ENCODE measurements around the gene ALOXE3.

ALOXE3 gene

DNA sequence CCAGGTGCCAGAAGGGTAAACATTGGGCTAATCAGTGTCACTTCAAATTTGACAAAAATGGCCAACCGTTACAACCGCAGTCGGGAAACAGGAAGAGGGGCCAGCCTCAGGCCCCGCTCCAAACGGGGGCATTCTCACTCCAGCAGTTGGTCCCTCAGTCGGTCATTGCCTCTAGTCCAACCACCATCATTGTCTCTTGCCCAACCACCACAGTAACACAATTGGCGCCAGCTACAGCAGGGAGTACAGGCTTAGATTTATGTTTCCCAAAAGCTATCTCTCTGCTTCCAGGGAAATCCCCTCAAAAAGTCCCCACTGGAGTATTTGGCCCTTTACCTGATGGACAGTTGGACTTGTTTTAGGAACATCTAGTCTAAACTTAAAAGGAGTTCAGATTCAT is 59.2 kb downstream of the ALOXE3 start:
- H3K36me3 ChIP-seq (ENCODE audit: insufficient read depth, low read length) = no peaks in the 10 kb centered on the region
- H3K9ac ChIP-seq (ENCODE audit: low read length) = no peak overlapping the region
- no peak overlapping the region for H3K27ac ChIP-seq (ENCODE audit: low read depth, low read length)
- no peak overlapping the region for H3K4me3 ChIP-seq (ENCODE audit: low read depth in 1 of 2, low read length in 2 of 2)
- H3K27me3 ChIP-seq (ENCODE audit: control insufficient read depth in 1 of 2, insufficient read depth in 2 of 2, low read length in 2 of 2) = peaks cover 43 to 62% of the 10 kb centered on the region in 2 donors
- H3K4me1 ChIP-seq (ENCODE audit: insufficient read depth, low read length) = peaks cover 9% of the 10 kb centered on the region
- no peaks in the 10 kb centered on the region for H3K9me3 ChIP-seq (ENCODE audit: low read length)

DNA sequence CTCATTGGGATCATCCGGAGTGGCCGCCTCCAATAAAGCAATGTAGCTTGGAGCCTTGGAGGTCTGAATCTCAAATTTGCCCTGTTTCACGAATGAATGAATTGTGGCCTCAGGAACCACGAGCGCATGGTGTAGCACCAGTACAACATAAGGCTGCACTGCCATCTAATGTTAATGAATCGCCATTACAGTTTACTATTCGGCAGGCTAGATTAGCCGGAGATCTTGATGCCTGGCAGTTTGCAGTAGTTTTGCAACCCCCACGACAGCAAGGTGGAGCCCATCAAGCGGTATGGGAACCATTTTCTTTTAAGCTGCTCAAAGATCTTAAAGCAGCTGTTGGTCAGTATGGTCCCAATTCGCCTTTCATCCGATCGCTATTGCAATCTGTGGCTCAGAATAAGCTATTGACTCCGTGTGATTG is 60.6 kb downstream of the ALOXE3 start:
- Histone ChIP-seq H3K9me3 (ENCODE audit: low read length) (no peaks in the 10 kb centered on the region), H3K36me3 (ENCODE audit: insufficient read depth, low read length) (no peaks in the 10 kb centered on the region), H3K27me3 (ENCODE audit: control insufficient read depth in 1 of 2, insufficient read depth in 2 of 2, low read length in 2 of 2) (peaks cover 34 to 51% of the 10 kb centered on the region in 2 donors), H3K4me3 (ENCODE audit: low read depth in 1 of 2, low read length in 2 of 2) (no peak overlapping the region), H3K9ac (ENCODE audit: low read length) (no peak overlapping the region), H3K4me1 (ENCODE audit: insufficient read depth, low read length) (peaks cover 5% of the 10 kb centered on the region), H3K27ac (ENCODE audit: low read depth, low read length) (no peak overlapping the region)

DNA sequence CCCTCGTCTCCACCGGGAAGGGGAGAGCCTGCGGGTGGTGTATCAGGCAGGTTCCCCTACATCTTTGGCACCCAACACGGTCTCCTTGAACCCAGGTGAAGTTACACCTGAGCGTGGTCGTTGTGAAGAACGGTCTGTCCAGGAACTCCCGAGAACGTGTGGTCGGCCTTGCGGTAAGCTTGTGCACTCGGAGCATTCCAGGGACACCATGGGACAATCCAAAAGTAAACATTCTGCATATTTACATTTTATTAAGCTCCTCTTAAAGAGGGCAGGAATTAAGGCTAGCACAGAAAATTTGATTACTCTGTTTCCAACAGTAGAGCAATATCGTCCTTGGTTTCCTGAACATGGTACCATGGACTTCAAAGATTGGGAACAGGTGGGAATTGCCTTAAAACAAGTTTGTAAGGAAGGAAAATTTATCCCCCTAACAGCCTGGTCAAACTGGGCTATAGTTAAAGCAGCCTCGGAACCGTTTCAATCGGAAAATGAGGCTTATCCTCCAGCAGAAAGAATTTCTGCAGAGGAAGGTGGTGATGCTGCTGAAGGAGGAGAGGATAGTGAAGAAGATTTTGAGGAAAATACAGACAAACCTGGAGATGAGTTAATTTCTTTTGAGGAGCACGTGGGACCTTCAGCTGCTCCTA is 61.2 kb downstream of the ALOXE3 start:
- Histone ChIP-seq H3K36me3 (ENCODE audit: insufficient read depth, low read length) (no peaks in the 10 kb centered on the region), H3K9me3 (ENCODE audit: low read length) (no peaks in the 10 kb centered on the region), H3K27ac (ENCODE audit: low read depth, low read length) (no peak overlapping the region), H3K4me1 (ENCODE audit: insufficient read depth, low read length) (no peaks in the 10 kb centered on the region), H3K4me3 (ENCODE audit: low read depth in 1 of 2, low read length in 2 of 2) (no peak overlapping the region), H3K27me3 (ENCODE audit: control insufficient read depth in 1 of 2, insufficient read depth in 2 of 2, low read length in 2 of 2) (peaks cover 28 to 46% of the 10 kb centered on the region in 2 donors), H3K9ac (ENCODE audit: low read length) (no peak overlapping the region)

DNA sequence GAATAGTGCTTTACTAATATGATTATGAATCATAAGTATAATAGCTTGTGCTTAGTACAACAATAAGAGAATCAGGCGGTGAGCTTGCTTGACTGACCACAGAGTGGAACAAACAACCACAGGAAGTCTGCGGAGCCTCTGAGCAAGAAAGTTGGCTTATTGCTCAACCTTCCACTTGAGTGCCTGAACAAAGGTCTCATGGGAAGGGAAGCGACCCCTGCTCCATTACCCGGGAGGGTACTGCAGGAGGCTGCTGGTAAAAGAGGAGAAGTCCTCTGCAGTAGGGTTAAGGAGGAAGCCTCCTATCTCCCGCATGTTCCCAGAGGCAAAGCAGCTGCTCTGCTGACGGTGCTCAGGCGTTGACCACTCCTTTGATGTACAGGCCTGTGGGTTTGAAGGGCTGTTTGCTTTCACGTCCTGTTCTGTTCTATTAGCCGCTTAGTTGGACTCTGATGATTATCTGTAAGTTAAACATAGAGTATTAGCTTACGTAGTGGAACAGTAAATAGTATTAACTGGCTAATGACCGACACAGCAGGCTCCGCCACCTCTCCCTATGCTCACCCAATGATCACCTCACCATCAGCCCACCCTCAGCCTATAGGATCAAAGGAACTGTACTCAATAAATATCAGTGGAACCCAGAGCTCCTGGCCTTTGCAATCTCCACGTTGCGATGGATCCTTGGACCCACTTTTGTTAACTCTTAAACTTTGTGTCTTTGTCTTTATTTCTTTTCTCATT is 61.9 kb downstream of the ALOXE3 start:
- Histone ChIP-seq H3K9ac (ENCODE audit: low read length) (no peak overlapping the region), H3K36me3 (ENCODE audit: insufficient read depth, low read length) (no peaks in the 10 kb centered on the region), H3K9me3 (ENCODE audit: low read length) (no peaks in the 10 kb centered on the region), H3K27me3 (ENCODE audit: control insufficient read depth in 1 of 2, insufficient read depth in 2 of 2, low read length in 2 of 2) (peaks cover 24 to 39% of the 10 kb centered on the region in 2 donors), H3K4me3 (ENCODE audit: low read depth in 1 of 2, low read length in 2 of 2) (no peak overlapping the region), H3K4me1 (ENCODE audit: insufficient read depth, low read length) (no peaks in the 10 kb centered on the region), H3K27ac (ENCODE audit: low read depth, low read length) (no peak overlapping the region)

DNA sequence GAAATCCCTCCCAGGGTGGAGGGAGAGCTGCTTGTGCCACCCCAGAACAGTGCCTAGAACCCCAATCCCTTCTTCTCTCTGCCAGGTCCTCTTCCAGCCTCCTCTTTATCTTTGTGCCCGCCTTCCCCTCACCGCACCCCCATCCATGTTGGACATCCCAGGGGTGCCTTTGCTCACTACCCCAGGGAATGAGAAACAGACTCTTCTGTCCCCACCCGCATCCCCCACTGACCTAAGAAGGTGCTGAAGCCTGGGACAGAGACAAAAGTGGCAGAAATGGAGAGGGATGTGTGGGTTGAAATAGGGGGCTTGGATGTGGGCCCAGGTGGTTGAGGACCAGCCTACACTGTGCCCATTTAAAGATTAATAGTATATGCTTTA is 62.5 kb downstream of the ALOXE3 start:
- H3K27ac ChIP-seq (ENCODE audit: low read depth, low read length) = no peak overlapping the region
- no peak overlapping the region for H3K4me3 ChIP-seq (ENCODE audit: low read depth in 1 of 2, low read length in 2 of 2)
- peaks cover 18 to 33% of the 10 kb centered on the region in 2 donors for H3K27me3 ChIP-seq (ENCODE audit: control insufficient read depth in 1 of 2, insufficient read depth in 2 of 2, low read length in 2 of 2)
- H3K9ac ChIP-seq (ENCODE audit: low read length) = no peak overlapping the region
- H3K4me1 ChIP-seq (ENCODE audit: insufficient read depth, low read length) = no peaks in the 10 kb centered on the region
- H3K9me3 ChIP-seq (ENCODE audit: low read length) = no peaks in the 10 kb centered on the region
- H3K36me3 ChIP-seq (ENCODE audit: insufficient read depth, low read length) = no peaks in the 10 kb centered on the region

DNA sequence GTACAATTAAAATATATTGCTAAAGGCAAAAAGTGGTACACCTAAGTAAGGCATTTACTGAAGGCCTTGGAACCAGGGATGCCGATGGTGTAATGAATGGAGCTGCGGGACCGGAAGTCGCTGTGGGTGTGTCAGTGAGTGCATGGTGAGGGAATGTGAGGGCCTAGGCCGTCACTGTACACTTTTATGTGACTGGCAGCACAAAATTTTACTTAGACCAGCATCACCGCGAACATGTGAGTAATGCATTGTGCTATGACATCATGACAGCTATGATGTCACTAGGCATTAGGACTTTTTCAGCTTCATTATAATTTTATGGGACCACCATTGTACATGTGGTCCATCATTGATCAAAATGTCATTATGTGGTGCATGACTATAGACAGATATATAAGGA is 64.7 kb downstream of the ALOXE3 start:
- H3K4me1 ChIP-seq (ENCODE audit: insufficient read depth, low read length) = no peaks in the 10 kb centered on the region
- no peaks in the 10 kb centered on the region for H3K9me3 ChIP-seq (ENCODE audit: low read length)
- H3K27ac ChIP-seq (ENCODE audit: low read depth, low read length) = no peak overlapping the region
- no peaks in the 10 kb centered on the region for H3K36me3 ChIP-seq (ENCODE audit: insufficient read depth, low read length)
- no peak overlapping the region for H3K4me3 ChIP-seq (ENCODE audit: low read depth in 1 of 2, low read length in 2 of 2)
- H3K27me3 ChIP-seq (ENCODE audit: control insufficient read depth in 1 of 2, insufficient read depth in 2 of 2, low read length in 2 of 2) = peaks cover 0 to 14% of the 10 kb centered on the region in 2 donors
- no peak overlapping the region for H3K9ac ChIP-seq (ENCODE audit: low read length)

DNA sequence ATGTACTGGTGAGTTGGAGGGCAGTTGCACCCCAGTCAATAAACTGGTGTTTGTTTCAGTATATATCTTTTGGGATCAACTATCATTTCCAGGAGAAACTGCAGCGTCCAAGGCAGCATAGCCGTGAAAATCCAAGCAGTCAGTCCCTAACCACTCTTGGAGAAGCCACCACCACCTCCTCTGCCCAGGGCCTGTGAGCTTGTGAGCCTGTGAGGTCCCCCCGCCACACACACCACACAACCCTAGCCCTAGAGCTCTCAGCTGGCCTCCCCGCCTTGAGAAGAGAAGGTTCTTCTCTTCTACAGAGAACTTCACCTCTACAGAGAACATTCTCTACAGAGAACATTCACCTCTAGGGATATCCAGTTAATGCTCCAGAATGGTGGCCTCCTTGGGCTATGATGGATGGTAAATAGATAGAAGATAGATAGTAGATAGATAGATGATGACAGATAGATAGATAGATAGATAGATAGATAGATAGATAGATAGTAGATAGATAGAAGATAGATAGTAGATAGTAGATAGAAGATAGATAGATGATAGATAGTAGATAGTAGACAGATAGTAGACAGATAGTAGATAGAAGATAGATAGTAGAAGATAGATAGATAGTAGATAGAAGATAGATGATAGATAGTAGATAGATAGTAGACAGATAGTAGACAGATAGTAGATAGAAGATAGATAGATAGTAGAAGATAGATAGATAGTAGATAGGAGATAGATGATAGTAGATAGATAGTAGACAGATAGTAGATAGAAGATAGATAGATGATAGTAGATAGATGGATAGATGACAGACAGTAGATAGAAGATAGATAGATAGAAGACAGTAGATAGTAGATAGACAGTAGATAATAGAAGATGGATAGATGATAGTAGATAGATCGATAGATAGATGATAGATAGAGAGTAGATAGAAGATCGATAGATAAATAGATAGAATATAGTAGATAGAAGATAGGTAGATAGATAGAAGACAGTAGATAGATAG is 65.8 kb downstream of the ALOXE3 start:
- no peak overlapping the region for H3K4me3 ChIP-seq (ENCODE audit: low read depth in 1 of 2, low read length in 2 of 2)
- peaks cover 0 to 7% of the 10 kb centered on the region in 2 donors for H3K27me3 ChIP-seq (ENCODE audit: control insufficient read depth in 1 of 2, insufficient read depth in 2 of 2, low read length in 2 of 2)
- H3K9me3 ChIP-seq (ENCODE audit: low read length) = no peaks in the 10 kb centered on the region
- H3K4me1 ChIP-seq (ENCODE audit: insufficient read depth, low read length) = no peaks in the 10 kb centered on the region
- no peaks in the 10 kb centered on the region for H3K36me3 ChIP-seq (ENCODE audit: insufficient read depth, low read length)
- no peak overlapping the region for H3K9ac ChIP-seq (ENCODE audit: low read length)
- H3K27ac ChIP-seq (ENCODE audit: low read depth, low read length) = no peak overlapping the region

DNA sequence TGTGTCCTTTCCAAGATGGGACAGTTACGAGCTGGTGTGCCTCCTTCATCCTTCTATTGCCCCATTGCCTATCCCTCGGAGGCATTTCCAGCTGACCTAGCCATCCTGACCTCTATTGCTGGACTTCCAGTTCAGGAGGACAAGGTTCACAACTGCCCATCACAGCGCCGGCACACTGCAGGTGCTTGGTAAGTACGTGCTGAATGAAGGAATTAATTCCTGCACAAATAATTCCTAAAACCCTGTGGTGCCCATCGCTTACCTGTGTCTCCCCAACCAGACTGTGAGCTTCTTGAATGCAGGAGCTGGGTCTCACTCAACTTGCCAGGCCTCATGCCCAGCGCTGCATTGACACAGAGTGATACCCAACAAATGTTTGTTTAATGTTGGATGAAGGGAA is 66.5 kb downstream of the ALOXE3 start:
- Histone ChIP-seq H3K4me1 (ENCODE audit: insufficient read depth, low read length) (no peaks in the 10 kb centered on the region), H3K9ac (ENCODE audit: low read length) (no peak overlapping the region), H3K27me3 (ENCODE audit: control insufficient read depth in 1 of 2, insufficient read depth in 2 of 2, low read length in 2 of 2) (peaks cover 0 to 5% of the 10 kb centered on the region in 2 donors), H3K27ac (ENCODE audit: low read depth, low read length) (no peak overlapping the region), H3K4me3 (ENCODE audit: low read depth in 1 of 2, low read length in 2 of 2) (no peak overlapping the region), H3K36me3 (ENCODE audit: insufficient read depth, low read length) (no peaks in the 10 kb centered on the region), H3K9me3 (ENCODE audit: low read length) (no peaks in the 10 kb centered on the region)

DNA sequence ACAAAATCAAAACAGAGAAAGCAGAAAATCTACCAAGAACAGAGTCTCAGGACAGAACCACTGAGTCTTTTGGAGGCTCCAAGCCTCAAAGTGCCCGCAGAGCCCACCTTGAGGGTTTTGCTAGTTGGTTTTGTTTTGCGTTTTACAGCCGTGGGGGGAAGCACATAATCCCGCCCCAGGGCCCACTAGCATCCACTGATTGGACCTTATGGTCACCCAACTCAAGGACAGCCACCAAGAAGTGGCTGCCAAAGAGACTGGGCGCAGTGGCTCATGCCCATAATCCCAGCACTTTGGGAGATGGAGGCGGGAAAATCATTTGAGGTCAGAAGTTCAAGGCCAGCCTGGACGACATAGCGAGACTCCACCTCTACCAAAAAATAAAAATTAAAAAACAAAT is 69.6 kb downstream of the ALOXE3 start:
- H3K27ac ChIP-seq (ENCODE audit: low read depth, low read length) = no peak overlapping the region
- H3K9me3 ChIP-seq (ENCODE audit: low read length) = no peaks in the 10 kb centered on the region
- no peaks in the 10 kb centered on the region for H3K36me3 ChIP-seq (ENCODE audit: insufficient read depth, low read length)
- peaks cover 0 to 11% of the 10 kb centered on the region in 2 donors for H3K27me3 ChIP-seq (ENCODE audit: control insufficient read depth in 1 of 2, insufficient read depth in 2 of 2, low read length in 2 of 2)
- H3K4me1 ChIP-seq (ENCODE audit: insufficient read depth, low read length) = no peaks in the 10 kb centered on the region
- H3K9ac ChIP-seq (ENCODE audit: low read length) = no peak overlapping the region
- H3K4me3 ChIP-seq (ENCODE audit: low read depth in 1 of 2, low read length in 2 of 2) = no peak overlapping the region

DNA sequence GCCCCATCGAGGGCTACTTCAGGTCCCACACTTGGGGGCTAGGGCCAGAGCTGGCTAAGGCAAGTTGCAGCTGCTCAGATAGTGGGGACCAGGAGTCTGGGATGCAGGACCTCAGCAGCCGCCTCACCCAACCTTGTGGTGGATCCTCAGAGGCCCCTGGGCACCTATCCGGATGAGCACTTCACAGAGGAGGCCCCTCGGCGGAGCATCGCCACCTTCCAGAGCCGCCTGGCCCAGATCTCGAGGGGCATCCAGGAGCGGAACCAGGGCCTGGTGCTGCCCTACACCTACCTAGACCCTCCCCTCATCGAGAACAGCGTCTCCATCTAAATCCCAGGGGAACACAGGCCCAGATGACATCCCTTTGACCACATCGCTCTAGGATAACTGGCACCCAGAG is 70.1 kb downstream of the ALOXE3 start:
- H3K9ac ChIP-seq (ENCODE audit: low read length) = no peak overlapping the region
- H3K27me3 ChIP-seq (ENCODE audit: control insufficient read depth in 1 of 2, insufficient read depth in 2 of 2, low read length in 2 of 2) = peaks cover 0 to 11% of the 10 kb centered on the region in 2 donors
- no peak overlapping the region for H3K4me3 ChIP-seq (ENCODE audit: low read depth in 1 of 2, low read length in 2 of 2)
- H3K4me1 ChIP-seq (ENCODE audit: insufficient read depth, low read length) = no peaks in the 10 kb centered on the region
- H3K27ac ChIP-seq (ENCODE audit: low read depth, low read length) = no peak overlapping the region
- H3K36me3 ChIP-seq (ENCODE audit: insufficient read depth, low read length) = no peaks in the 10 kb centered on the region
- no peaks in the 10 kb centered on the region for H3K9me3 ChIP-seq (ENCODE audit: low read length)

DNA sequence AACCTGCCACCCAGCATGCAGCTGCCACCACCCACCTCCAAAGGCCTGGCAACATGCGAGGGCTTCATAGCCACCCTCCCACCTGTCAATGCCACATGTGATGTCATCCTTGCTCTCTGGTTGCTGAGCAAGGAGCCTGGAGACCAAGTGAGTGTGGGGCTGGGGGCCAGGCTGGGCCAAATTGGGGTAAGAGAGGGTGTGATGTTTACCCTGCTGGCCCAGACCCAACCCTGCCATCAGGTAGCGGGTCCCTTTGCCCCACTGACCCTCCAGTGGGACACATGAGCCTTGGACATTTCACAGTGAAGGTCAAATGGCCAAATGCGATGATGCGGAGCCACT is 70.6 kb downstream of the ALOXE3 start:
- H3K36me3 ChIP-seq (ENCODE audit: insufficient read depth, low read length) = no peaks in the 10 kb centered on the region
- no peak overlapping the region for H3K27ac ChIP-seq (ENCODE audit: low read depth, low read length)
- no peaks in the 10 kb centered on the region for H3K4me1 ChIP-seq (ENCODE audit: insufficient read depth, low read length)
- H3K9me3 ChIP-seq (ENCODE audit: low read length) = no peaks in the 10 kb centered on the region
- peaks cover 0 to 11% of the 10 kb centered on the region in 2 donors for H3K27me3 ChIP-seq (ENCODE audit: control insufficient read depth in 1 of 2, insufficient read depth in 2 of 2, low read length in 2 of 2)
- H3K4me3 ChIP-seq (ENCODE audit: low read depth in 1 of 2, low read length in 2 of 2) = no peak overlapping the region
- no peak overlapping the region for H3K9ac ChIP-seq (ENCODE audit: low read length)
